Upper lobe of right lung (tissue), 1 donor: Measurements from ENCODE around the gene PROSER2. TPM values are rescaled to one million over a fixed set of nuclear protein-coding genes. Genes with fewer than 3 reads are reported as not detected.
A peak's percentile ranks its signal among the peaks of the same experiment; 100 is the strongest.

Experiments
- ATAC-seq: fragments of 200-7000 bp; cut with Tn5 transposase; one replicate; pipeline ENCODE4 v1.9.1; 2020; ENCODE audit warnings: mild to moderate bottlenecking, moderate library complexity
- DNase-seq: peaks from one replicate; pipeline ENCODE4 v3.0.0-alpha.2; 2020
- H3K27ac ChIP-seq: fragments of 200-600 bp; one replicate; pipeline ENCODE4 v1.8.0; 2022
- H3K27me3 ChIP-seq: fragments of 200-600 bp; one replicate; pipeline ENCODE4 v1.8.0; 2022; ENCODE audit warnings: mild to moderate bottlenecking
- H3K36me3 ChIP-seq: fragments of 200-600 bp; one replicate; pipeline ENCODE4 v1.8.0; 2022
- H3K4me1 ChIP-seq: fragments of 200-600 bp; one replicate; pipeline ENCODE4 v1.8.0; 2022
- H3K4me3 ChIP-seq: fragments of 200-600 bp; one replicate; pipeline ENCODE4 v1.8.0; 2022; ENCODE audit warnings: mild to moderate bottlenecking
- H3K9me3 ChIP-seq: fragments of 200-600 bp; one replicate; pipeline ENCODE4 v1.8.0; 2022
- intact Hi-C: fragments of 100-400 bp; cut with DNase I; formaldehyde crosslinking; loops from one replicate; pipeline ENCODE4 v1.11.0; 2022
- total RNA-seq: library from RNA; stranded (reverse); fragmentation: NEBNext Ultra II Directional; extraction: Animal tissue kit (Norgen Biotek cat#: 25700); gene quantifications from one replicate; pipeline ENCODE4 v1.2.1, GENCODE V29; 2021
- TF ChIP-seq, protein P1 (sequence below): fragments of 200-600 bp; IDR thresholded peaks from one replicate; pipeline ENCODE4 v1.8.0; 2022; ENCODE audit warnings: antibody characterized with exemption
- donor health status: DM: no; HTN: yes; CAD: no; lungs with severe emphysema.

PROSER2 gene
- total RNA-seq, 1 donor from 2014 or later: 33.3 TPM

DNA sequence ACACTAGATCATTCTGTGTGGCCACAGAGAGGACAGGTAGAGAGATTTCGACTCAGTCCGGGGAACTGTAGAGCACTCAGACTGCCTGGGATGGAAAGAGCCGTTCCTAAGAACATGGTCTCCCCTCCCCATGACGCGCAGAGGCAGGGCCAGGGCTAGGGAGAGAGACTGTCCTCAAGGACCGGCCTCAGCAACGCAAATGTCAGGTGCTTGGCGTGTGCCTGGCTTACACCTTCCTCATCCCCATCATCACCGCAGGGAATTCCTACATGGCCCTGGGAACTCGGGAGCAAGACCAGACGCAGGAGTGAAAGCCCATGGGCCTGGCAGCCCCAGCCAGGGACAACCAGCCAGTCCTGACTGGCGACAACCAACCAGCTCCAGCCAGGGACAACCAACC, 55.6 kb downstream of the PROSER2 start:
- ATAC-seq (no peak), DNase-seq (no peak)
- no peak overlapping the region for H3K27ac ChIP-seq
- H3K36me3 ChIP-seq: no peaks in the 10 kb centered on the region
- TF ChIP-seq, protein P1, sequence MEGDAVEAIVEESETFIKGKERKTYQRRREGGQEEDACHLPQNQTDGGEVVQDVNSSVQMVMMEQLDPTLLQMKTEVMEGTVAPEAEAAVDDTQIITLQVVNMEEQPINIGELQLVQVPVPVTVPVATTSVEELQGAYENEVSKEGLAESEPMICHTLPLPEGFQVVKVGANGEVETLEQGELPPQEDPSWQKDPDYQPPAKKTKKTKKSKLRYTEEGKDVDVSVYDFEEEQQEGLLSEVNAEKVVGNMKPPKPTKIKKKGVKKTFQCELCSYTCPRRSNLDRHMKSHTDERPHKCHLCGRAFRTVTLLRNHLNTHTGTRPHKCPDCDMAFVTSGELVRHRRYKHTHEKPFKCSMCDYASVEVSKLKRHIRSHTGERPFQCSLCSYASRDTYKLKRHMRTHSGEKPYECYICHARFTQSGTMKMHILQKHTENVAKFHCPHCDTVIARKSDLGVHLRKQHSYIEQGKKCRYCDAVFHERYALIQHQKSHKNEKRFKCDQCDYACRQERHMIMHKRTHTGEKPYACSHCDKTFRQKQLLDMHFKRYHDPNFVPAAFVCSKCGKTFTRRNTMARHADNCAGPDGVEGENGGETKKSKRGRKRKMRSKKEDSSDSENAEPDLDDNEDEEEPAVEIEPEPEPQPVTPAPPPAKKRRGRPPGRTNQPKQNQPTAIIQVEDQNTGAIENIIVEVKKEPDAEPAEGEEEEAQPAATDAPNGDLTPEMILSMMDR: no peak
- no peaks in the 10 kb centered on the region for H3K27me3 ChIP-seq
- H3K4me1 ChIP-seq: peaks cover 24% of the 10 kb centered on the region
- intact Hi-C loops: no loop called here
- no peaks in the 10 kb centered on the region for H3K9me3 ChIP-seq
- no peak overlapping the region for H3K4me3 ChIP-seq

GRCh38 chr10:11879387-11880094, 56.4 kb downstream of the PROSER2 start:
- H3K9me3 ChIP-seq: no peaks in the 10 kb centered on the region
- ATAC-seq (no peak), DNase-seq (no peak)
- H3K4me3 ChIP-seq: no peak overlapping the region
- no peaks in the 10 kb centered on the region for H3K27me3 ChIP-seq
- TF ChIP-seq, protein P1: no peak
- no peaks in the 10 kb centered on the region for H3K36me3 ChIP-seq
- H3K4me1 ChIP-seq: peaks cover 17% of the 10 kb centered on the region
- intact Hi-C loops: no loop called here
- no peak overlapping the region for H3K27ac ChIP-seq

DNA sequence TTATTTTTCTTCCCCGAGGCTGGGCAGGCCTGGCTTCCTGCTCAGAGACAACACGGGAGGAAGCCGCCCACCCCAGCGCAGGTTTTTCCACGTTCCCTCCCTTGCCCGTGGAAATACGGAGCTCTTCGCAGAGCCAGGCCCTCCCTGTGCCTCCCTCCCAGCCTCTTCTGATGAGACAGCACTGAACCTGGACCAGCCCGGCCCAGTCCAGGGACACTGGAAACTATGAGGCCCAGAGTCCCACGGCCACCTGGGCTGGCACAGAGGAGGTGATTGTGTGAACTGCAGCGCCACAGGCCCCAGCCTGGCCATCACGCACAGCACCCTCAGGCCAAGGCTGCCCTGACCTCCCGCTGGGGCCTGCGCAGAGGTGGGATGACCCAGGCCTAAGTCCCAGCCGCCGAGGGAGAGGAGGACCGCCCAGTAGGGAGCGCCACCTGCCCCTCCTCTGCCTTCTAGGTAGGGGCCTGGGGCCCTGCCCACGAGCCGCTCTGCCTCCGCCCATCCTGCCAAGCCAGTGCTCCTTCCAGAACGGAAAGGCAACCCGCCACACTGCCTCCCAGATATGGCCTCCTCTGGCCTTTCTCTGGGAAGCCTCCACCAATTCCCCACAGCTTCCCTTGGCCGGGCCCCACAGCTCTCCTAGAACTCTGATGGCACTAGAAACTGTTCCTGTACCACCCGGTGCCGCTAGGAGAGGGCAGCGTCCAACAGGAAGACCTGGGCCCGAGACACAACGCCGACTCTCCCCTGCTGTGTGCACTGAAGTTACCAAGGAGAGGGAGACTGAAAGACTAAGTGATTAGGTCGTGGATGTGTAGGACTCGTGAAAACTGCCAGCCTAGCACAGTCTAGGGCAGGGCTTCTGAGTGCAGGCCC, 57.2 kb downstream of the PROSER2 start:
- TF ChIP-seq, protein P1: no peak
- no peaks in the 10 kb centered on the region for H3K36me3 ChIP-seq
- H3K27ac ChIP-seq: no peak overlapping the region
- H3K4me3 ChIP-seq: no peak overlapping the region
- H3K9me3 ChIP-seq: no peaks in the 10 kb centered on the region
- H3K4me1 ChIP-seq: peaks cover 8% of the 10 kb centered on the region
- intact Hi-C loops: no loop called here
- peak; percentile 46 for DNase-seq
- H3K27me3 ChIP-seq: no peaks in the 10 kb centered on the region
- ATAC-seq: no peak

GRCh38 chr10:11881030-11881476, 57.9 kb downstream of the PROSER2 start:
- Histone ChIP-seq H3K9me3 (no peaks in the 10 kb centered on the region), H3K27me3 (no peaks in the 10 kb centered on the region), H3K27ac (no peak overlapping the region), H3K4me1 (peaks cover 3% of the 10 kb centered on the region), H3K36me3 (no peaks in the 10 kb centered on the region), H3K4me3 (no peak overlapping the region)
- DNase-seq (no peak), ATAC-seq (no peak)
- TF ChIP-seq, protein P1: no peak
- intact Hi-C loops: no loop called here

DNA sequence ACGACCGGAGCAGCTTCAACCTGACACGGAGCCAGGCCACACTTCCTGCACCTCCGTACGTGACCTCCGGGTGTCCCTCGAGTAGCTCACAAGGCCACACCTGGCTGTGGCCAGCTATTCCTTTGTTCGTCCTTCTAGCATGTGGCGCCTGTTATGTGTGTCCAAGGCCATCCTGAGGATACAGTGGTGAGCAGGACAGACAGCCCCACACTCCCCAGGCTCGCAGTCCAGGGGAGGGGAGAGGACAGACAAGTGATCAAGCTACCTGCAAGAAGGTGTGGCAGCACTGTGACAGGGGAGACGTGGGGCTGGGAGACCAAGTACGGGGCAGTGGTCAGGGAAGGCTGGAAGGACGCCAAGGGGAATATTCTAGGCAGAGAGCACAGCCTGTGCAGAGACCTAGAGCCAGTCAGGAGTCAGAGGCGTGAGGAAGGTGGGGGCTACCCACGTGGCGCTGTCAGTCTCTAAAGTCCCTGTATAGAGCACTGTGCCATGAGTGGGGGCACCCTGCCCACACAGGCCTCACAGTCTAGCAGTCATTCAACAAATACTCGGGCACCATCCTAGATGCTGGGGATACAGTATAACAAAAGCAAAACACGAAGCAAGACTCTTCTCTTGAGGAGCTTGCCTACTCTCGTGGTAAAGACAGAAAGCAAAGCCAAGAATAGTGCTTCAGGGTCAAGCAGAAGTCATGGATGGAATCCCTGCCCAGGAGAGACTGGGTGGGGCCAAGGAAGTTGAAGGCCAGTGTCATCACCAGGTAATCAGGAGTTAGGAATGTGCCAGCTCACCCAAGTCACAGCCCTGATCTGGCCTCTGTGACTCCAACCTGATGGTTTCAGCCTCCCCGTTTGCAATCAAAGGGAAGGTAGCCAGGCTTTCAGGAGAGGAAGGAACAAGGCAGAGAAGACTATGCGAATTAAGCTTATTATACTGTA, 58.6 kb downstream of the PROSER2 start:
- no peaks in the 10 kb centered on the region for H3K36me3 ChIP-seq
- intact Hi-C loops: no loop called here
- H3K27me3 ChIP-seq: no peaks in the 10 kb centered on the region
- H3K9me3 ChIP-seq: no peaks in the 10 kb centered on the region
- TF ChIP-seq, protein P1: no peak
- ATAC-seq (peak; percentile 61), DNase-seq (no peak)
- H3K27ac ChIP-seq: no peak overlapping the region
- H3K4me1 ChIP-seq: no peaks in the 10 kb centered on the region
- no peak overlapping the region for H3K4me3 ChIP-seq
